Neutrophil (primary cell): Measurements from ENCODE around the gene ITPR2.

ENCODE experiments used
- H3K27ac ChIP-seq: fragments of 200-600 bp; sonication (generic); 2 replicates; pipeline ENCODE4 v1.5.1; 2016; ENCODE audit warnings: mild to moderate bottlenecking, moderate library complexity
- H3K27me3 ChIP-seq: fragments of 200-600 bp; sonication (generic); 2 replicates; pipeline ENCODE4 v1.6.0; 2016; ENCODE audit warnings: mild to moderate bottlenecking
- H3K36me3 ChIP-seq: fragments of 200-600 bp; sonication (generic); 2 replicates; pipeline ENCODE4 v1.5.1; 2017
- H3K4me1 ChIP-seq, 2 experiments: fragments of 200-600 bp in 1 of 2; sonication (generic) in 1 of 2; 1 replicate in 1 of 2; 2 replicates in 1 of 2; pipeline versions ENCODE4 v1.5.1 to v1.6.1; 2013 to 2016; ENCODE audit warnings: low read depth in 1 of 2, low read length in 1 of 2, mild to moderate bottlenecking in 1 of 2, moderate library complexity in 1 of 2; ENCODE audit not compliant: control insufficient read depth in 1 of 2, insufficient read depth in 1 of 2
- H3K4me3 ChIP-seq, 2 experiments: fragments of 200-600 bp in 1 of 2; sonication (generic) in 1 of 2; 1 replicate in 1 of 2; 2 replicates in 1 of 2; pipeline ENCODE4 v1.5.1; 2013 to 2016; ENCODE audit warnings: low read depth in 1 of 2, low read length in 1 of 2, mild to moderate bottlenecking in 1 of 2, moderate library complexity in 1 of 2
- H3K9me3 ChIP-seq: fragments of 200-600 bp; sonication (generic); 2 replicates; pipeline ENCODE4 v1.5.1; 2016
- CTCF ChIP-seq: fragments of 200-600 bp; sonication (generic); IDR thresholded peaks from 2 replicates; pipeline ENCODE4 v1.5.1; 2016; ENCODE audit warnings: antibody characterized with exemption

Gene ITPR2

DNA sequence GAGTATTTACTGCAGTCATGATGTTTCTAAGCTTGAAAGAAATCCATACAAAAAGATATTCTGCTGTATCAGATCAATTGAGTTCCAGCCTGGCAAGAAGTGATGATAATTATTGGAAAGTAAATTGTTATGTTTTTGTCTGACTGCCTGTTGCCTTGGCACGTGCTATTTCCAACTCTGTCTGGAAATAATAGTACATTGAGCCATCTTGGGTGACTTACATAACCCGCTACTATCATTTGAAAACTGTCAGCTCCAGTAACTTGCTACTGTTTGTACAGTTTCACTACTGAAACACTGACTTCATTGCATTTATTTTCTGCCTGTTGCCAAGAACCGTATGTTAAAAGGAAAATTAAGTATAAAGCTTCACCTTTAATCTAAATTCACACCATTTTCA, 318.6 kb downstream of the ITPR2 start:
- Histone ChIP-seq H3K27me3 (no peaks in the 10 kb centered on the region), H3K27ac (no peak overlapping the region), H3K4me1 (no peaks in the 10 kb centered on the region), H3K4me3 (no peak overlapping the region), H3K36me3 (no peaks in the 10 kb centered on the region), H3K9me3 (no peaks in the 10 kb centered on the region)
- no peak for TF ChIP-seq CTCF

DNA sequence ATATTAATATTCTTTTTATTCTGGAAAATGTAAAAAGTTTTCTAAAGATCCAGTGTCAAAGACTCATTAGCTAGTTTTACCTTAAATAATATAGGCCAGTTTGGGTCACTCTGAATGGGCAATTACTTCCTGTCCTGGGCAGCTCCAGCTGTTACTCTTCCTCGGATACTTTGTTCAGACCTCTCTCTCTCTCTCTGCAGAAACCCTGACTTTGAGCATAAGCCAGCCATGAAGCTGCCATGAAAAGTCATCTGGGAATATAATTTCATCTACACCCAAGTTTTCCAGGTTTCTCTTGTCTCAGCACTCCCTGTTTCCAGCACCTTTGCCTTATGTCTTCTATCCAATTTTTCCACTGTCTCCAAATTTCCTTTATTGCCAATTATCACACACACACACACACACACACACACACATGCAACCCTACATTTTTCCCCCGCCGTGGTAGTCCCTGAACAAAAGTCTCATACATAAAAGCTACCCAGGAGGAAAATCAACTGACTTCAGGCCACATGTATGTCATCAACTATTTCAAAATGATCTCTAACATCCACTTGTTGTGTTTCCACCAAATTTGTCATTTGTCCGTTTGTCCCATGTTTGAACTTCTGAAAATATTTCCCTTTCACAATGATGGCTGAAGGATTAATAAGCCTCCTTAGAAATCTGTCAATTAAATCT, 319.5 kb downstream of the ITPR2 start:
- Histone ChIP-seq H3K27me3 (no peaks in the 10 kb centered on the region), H3K27ac (no peak overlapping the region), H3K9me3 (no peaks in the 10 kb centered on the region), H3K4me3 (no peak overlapping the region), H3K36me3 (no peaks in the 10 kb centered on the region), H3K4me1 (no peaks in the 10 kb centered on the region)
- no peak for TF ChIP-seq CTCF

DNA sequence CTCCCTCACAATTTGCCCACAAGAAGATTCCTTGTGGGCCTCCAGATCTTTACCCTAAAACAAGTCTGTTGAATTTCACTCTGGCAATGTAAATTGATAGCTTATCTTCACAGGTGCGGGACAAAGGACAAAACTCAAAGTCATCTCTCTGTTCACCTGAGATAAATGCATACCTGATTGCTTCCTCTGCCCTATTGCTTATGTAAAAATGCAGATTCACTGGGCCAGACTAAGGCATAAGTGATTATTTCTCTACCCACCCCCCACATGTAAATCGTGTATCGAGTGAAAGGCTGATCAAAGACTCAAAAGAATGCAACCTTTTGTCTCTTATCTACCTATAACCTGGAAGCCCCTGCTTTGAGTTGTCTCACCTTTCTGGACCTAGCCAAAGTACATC, 320.8 kb downstream of the ITPR2 start:
- no peak for TF ChIP-seq CTCF
- H3K4me3 ChIP-seq: no peak overlapping the region
- H3K27ac ChIP-seq: no peak overlapping the region
- H3K9me3 ChIP-seq: no peaks in the 10 kb centered on the region
- H3K36me3 ChIP-seq: no peaks in the 10 kb centered on the region
- H3K4me1 ChIP-seq: no peaks in the 10 kb centered on the region
- H3K27me3 ChIP-seq: no peaks in the 10 kb centered on the region

GRCh38 chr12:26510354-26510674, 322.7 kb downstream of the ITPR2 start:
- no peak overlapping the region for H3K4me3 ChIP-seq
- no peaks in the 10 kb centered on the region for H3K4me1 ChIP-seq
- no peaks in the 10 kb centered on the region for H3K9me3 ChIP-seq
- no peaks in the 10 kb centered on the region for H3K36me3 ChIP-seq
- H3K27me3 ChIP-seq: no peaks in the 10 kb centered on the region
- no peak overlapping the region for H3K27ac ChIP-seq
- TF ChIP-seq CTCF: no peak

DNA sequence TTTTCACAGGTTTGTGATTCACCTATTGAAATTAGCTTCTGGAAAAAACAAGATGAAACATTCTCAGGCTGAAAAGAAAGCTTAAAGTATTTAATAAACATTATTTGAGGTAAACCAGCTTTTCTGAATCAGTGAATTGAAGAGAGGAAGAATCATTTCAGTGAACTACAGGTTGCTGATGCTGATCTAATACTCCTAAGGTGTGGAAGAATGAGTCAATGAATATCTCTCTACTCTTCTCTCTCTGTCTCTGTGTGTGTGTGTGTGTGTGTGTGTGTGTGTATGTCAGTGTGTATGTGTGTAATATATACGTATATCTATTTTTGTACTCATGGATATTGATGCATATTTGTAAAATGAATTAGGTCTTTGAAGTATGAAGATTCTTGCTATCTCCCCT, 325.4 kb downstream of the ITPR2 start:
- Histone ChIP-seq H3K4me1 (no peaks in the 10 kb centered on the region), H3K4me3 (no peak overlapping the region), H3K27me3 (no peaks in the 10 kb centered on the region), H3K36me3 (no peaks in the 10 kb centered on the region), H3K27ac (no peak overlapping the region), H3K9me3 (no peaks in the 10 kb centered on the region)
- TF ChIP-seq CTCF: no peak
